ENCODE results near the gene STARD10. TPM values are rescaled to one million over a fixed set of nuclear protein-coding genes. Genes with fewer than 3 reads are reported as not detected.

The STARD10 gene
- total and polyA plus RNA-seq, 10 donors: 19.7 to 46.7 (median 27.9) TPM

DNA sequence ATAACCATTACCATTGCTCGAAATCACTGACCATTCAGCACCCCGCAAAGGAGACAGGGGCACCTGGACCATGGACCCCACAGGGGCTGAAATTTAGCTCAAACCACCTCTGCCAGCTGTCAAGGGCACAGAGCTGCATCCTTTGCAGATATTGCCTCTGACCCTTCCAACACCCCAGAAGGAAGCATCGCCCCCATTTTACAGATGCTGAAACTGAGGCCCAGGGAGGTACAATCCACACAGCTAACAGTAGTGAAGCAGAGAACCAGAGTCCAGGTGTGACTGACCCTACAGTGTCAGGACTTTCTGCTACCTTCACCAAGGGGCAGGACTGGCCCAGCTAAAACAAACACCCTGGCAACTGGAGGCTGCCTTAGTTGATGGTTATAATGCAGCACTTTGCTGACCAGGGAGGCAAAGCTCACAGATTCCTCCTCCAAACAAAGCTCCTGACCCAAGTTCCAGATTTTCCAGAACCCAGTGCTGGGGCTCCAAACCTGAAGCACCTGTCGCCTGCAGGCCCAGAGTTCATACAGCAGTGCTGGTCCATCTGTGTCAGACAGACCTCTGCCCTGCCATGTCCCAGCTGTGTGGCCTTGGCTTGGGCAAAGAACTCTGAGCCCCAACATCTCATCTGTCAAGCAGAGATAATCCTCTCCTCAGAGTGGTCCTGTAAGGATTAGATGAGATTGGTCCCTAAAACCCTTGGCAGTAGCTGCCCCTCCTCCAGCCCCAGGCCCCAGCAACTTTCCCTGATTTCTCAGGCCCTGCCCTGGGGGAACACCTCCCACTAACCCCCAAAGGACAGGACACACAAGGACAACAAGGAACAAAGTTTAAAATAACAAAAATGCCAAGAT, 26.4 kb downstream of the STARD10 start:
- TF ChIP-seq, protein P1, sequence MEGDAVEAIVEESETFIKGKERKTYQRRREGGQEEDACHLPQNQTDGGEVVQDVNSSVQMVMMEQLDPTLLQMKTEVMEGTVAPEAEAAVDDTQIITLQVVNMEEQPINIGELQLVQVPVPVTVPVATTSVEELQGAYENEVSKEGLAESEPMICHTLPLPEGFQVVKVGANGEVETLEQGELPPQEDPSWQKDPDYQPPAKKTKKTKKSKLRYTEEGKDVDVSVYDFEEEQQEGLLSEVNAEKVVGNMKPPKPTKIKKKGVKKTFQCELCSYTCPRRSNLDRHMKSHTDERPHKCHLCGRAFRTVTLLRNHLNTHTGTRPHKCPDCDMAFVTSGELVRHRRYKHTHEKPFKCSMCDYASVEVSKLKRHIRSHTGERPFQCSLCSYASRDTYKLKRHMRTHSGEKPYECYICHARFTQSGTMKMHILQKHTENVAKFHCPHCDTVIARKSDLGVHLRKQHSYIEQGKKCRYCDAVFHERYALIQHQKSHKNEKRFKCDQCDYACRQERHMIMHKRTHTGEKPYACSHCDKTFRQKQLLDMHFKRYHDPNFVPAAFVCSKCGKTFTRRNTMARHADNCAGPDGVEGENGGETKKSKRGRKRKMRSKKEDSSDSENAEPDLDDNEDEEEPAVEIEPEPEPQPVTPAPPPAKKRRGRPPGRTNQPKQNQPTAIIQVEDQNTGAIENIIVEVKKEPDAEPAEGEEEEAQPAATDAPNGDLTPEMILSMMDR (IDR thresholded peaks at IDR 0.05 in 8 of 11, conservative IDR thresholded peaks at IDR 0.05 in 3 of 11): no peak
- TF ChIP-seq POLR2AphosphoS5 (IDR thresholded peaks at IDR 0.05): no peak
- Histone ChIP-seq H3K9me3 (no peaks in the 10 kb centered on the region), H3K27me3 (replicated peaks in 1 of 7) (no peaks in the 10 kb centered on the region), H3K4me1 (peaks cover 10 to 19% (median 14%) of the 10 kb centered on the region in 6 donors), H3K36me3 (peaks cover 0 to 8% (median 0%) of the 10 kb centered on the region in 6 donors), H3K27ac (no peak overlapping the region), H3K4me3 (no peak overlapping the region)
- intact Hi-C loops (cut with DNase I; ENCODE audit: low total_unique reads): no loop called here
- WGBS, 5 donors: 91 to 96% (median 95%) methylated on average over 3 to 4 of the region's 4 CpGs
- DNase-seq: no peak

DNA sequence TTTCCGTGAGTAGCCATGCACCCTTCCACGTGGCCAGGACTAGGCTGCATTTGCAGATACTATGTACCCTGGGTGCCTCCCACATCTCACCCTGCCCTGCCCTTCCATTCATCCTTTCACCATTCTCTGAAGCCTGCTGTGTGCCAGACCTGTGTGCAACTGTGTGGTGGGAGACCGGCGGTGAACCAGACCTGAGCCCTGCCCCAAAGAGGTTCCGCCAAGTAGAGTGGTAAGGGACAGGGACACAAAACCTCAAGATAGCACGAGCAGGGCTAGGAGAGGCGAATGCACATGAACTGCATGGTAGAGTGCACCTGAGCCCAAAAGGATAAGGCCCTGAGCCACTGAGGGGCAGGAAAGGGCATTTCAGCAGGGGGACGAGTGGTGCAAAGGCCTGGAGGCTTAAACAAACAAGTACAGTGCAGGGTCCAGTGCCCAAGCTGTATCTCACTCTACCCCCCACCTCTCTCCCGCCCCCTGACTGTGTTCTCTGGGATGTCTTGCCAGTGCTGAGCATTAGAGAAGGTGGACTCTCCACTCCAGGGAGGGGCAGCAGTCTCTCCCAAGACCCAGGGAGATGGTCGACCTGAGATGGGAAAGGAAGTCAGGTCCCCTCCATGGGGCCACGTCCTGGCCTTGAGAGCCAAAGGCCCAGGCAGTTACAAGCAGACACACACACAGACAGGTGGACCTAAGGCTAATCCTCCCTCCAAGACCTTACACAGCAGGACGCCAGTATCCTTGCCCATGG, 27.5 kb downstream of the STARD10 start:
- H3K27me3 ChIP-seq (replicated peaks in 1 of 7): no peaks in the 10 kb centered on the region
- no peak overlapping the region for H3K27ac ChIP-seq
- DNase-seq: no peak
- peaks cover 10 to 24% (median 15%) of the 10 kb centered on the region in 6 donors for H3K4me1 ChIP-seq
- TF ChIP-seq POLR2AphosphoS5 (IDR thresholded peaks at IDR 0.05): no peak
- TF ChIP-seq, protein P1 (IDR thresholded peaks at IDR 0.05 in 8 of 11, conservative IDR thresholded peaks at IDR 0.05 in 3 of 11): no peak
- TF ChIP-seq POLR2A (IDR thresholded peaks at IDR 0.05): no peak
- H3K36me3 ChIP-seq: no peaks in the 10 kb centered on the region
- 84 to 91% (median 85%) methylated on average over 10 to 12 of the region's 12 CpGs for WGBS, 5 donors
- no peak overlapping the region for H3K4me3 ChIP-seq
- intact Hi-C loops (cut with DNase I; ENCODE audit: low total_unique reads): no loop called here
- no peaks in the 10 kb centered on the region for H3K9me3 ChIP-seq

GRCh38 chr11:72764503-72764902, 29.3 kb downstream of the STARD10 start:
- no peak for DNase-seq
- WGBS, 5 donors: 87 to 95% (median 90%) methylated on average over 13 of the region's 13 CpGs
- Histone ChIP-seq H3K27ac (no peak overlapping the region), H3K9me3 (no peaks in the 10 kb centered on the region), H3K36me3 (no peaks in the 10 kb centered on the region), H3K27me3 (replicated peaks in 1 of 7) (no peaks in the 10 kb centered on the region), H3K4me1 (peaks cover 10 to 29% (median 17%) of the 10 kb centered on the region in 6 donors), H3K4me3 (no peak overlapping the region)
- no peak for TF ChIP-seq POLR2AphosphoS5 (IDR thresholded peaks at IDR 0.05)
- TF ChIP-seq, protein P1 (IDR thresholded peaks at IDR 0.05 in 8 of 11, conservative IDR thresholded peaks at IDR 0.05 in 3 of 11): no peak
- TF ChIP-seq POLR2A (IDR thresholded peaks at IDR 0.05): no peak
- intact Hi-C loops (cut with DNase I; ENCODE audit: low total_unique reads): no loop called here

DNA sequence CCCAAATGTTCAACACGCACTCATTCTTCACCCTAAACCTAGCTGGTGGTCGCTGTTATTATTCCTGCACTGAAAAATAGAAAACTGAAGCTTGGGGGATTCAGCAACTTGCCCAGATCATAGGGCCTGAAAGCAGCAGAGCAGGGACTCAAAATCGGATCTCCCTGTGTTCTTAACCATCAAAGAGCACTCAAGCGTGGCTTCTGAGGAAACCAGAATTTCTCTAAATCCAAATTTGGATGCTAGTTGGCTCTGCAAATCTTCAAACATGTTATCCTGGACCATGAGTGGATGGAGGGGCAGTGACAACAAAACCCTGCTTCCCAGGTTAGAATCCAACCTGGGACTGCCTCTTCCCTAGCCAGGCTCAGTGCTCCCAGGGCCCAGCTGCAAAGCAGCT, 30.0 kb downstream of the STARD10 start:
- Histone ChIP-seq H3K9me3 (no peaks in the 10 kb centered on the region), H3K36me3 (peaks cover 0 to 4% (median 0%) of the 10 kb centered on the region in 6 donors), H3K27ac (no peak overlapping the region), H3K4me1 (peaks cover 10 to 36% (median 19%) of the 10 kb centered on the region in 6 donors), H3K4me3 (no peak overlapping the region), H3K27me3 (replicated peaks in 1 of 7) (no peaks in the 10 kb centered on the region)
- no peak for DNase-seq
- WGBS, 5 donors: 88 to 94% (median 92%) methylated on average over 4 of the region's 4 CpGs
- TF ChIP-seq POLR2AphosphoS5 (IDR thresholded peaks at IDR 0.05): no peak
- TF ChIP-seq, protein P1 (IDR thresholded peaks at IDR 0.05 in 8 of 11, conservative IDR thresholded peaks at IDR 0.05 in 3 of 11): no peak
- no peak for TF ChIP-seq POLR2A (IDR thresholded peaks at IDR 0.05)
- intact Hi-C loops (cut with DNase I; ENCODE audit: low total_unique reads): no loop called here

Measured in spleen (tissue), 11 donors.